ENCODE data around the gene KCTD15. TPM values are rescaled to one million over a fixed set of nuclear protein-coding genes. Genes with fewer than 3 reads are reported as not detected.

The KCTD15 gene
- total and polyA plus RNA-seq, 4 donors, result 13.8 to 42.7 (median 30.5) TPM

DNA sequence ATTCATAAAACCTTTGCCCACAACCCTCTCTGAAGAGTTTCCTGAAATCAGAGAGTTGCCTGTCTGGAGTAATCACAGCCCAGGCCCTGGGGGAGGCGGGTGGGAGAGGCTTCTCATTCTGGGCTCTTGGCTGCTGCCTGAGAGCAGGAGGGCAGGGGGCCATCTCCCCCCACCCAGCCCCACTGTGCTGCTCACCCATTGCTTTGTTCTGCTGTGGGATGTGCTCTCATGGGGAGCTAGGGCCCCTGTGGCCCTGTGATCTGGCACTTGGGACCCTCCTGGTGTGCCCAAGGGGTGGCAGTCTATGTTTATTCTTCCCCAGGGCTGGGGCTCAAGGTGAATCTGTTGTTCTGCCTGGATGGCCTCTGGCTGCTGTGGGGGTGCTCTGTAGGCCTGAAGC is 6.1 kb downstream of the KCTD15 start:
- no peak overlapping the region for H3K27ac ChIP-seq (ENCODE audit: low read depth in 1 of 2, low read length in 1 of 2)
- 100% methylated on average over 1 of the region's 1 CpG for WGBS, 2 donors
- no peak overlapping the region for H3K9ac ChIP-seq (ENCODE audit: insufficient read depth in 1 of 2, low read length in 2 of 2)
- H3K4me1 ChIP-seq (ENCODE audit: control insufficient read depth in 5 of 5, insufficient read depth in 5 of 5, low read length in 5 of 5), result peaks cover 0 to 15% (median 0%) of the 10 kb centered on the region in 5 donors
- H3K36me3 ChIP-seq (ENCODE audit: control insufficient read depth in 4 of 4, insufficient read depth in 4 of 4, low read length in 4 of 4), result peaks cover 0 to 48% (median 36%) of the 10 kb centered on the region in 4 donors
- H3K27me3 ChIP-seq (ENCODE audit: control insufficient read depth in 3 of 3, insufficient read depth in 3 of 3, low read length in 2 of 3), result no peaks in the 10 kb centered on the region
- H3K9me3 ChIP-seq (ENCODE audit: control insufficient read depth in 4 of 4, insufficient read depth in 3 of 4, low read length in 3 of 4), result no peaks in the 10 kb centered on the region
- H3K4me3 ChIP-seq, result no peak overlapping the region
- DNase-seq, result no peak
- no peak for ATAC-seq (ENCODE audit: insufficient read depth, low FRiP score)
- TF ChIP-seq CTCF (IDR thresholded peaks at IDR 0.05; ENCODE audit: control extremely low read depth, extremely low read depth), result no peak

DNA sequence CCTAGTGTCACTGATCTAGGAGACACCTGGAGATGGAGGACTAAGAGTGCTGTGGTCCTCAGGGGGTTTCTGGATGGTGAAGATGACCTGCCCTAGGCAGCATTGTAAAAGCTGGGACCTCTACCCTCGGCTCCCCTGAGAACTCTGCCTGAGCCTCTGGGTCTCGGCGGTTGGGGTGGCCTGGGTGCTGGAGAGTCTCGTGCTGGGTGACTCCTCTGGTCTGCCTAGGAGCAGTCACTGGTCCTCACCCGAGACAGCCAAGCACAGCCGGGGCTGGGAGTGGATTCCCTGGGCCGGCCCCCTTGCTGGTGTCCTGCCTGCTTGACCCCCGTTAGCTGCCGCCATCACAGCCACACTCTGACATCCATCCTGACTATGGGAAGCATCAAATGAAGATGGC is 6.7 kb downstream of the KCTD15 start:
- ATAC-seq (ENCODE audit: insufficient read depth, low FRiP score), result no peak

GRCh38 chr19:33804021-33804799 is 7.5 kb downstream of the KCTD15 start:
- TF ChIP-seq CTCF (IDR thresholded peaks at IDR 0.05; ENCODE audit: control extremely low read depth, extremely low read depth), result no peak
- Histone ChIP-seq H3K9me3 (ENCODE audit: control insufficient read depth in 4 of 4, insufficient read depth in 3 of 4, low read length in 3 of 4) (no peaks in the 10 kb centered on the region), H3K9ac (ENCODE audit: insufficient read depth in 1 of 2, low read length in 2 of 2) (no peak overlapping the region), H3K27ac (ENCODE audit: low read depth in 1 of 2, low read length in 1 of 2) (no peak overlapping the region), H3K27me3 (ENCODE audit: control insufficient read depth in 3 of 3, insufficient read depth in 3 of 3, low read length in 2 of 3) (no peaks in the 10 kb centered on the region), H3K4me3 (no peak overlapping the region), H3K4me1 (ENCODE audit: control insufficient read depth in 5 of 5, insufficient read depth in 5 of 5, low read length in 5 of 5) (peaks cover 0 to 7% (median 0%) of the 10 kb centered on the region in 5 donors), H3K36me3 (ENCODE audit: control insufficient read depth in 4 of 4, insufficient read depth in 4 of 4, low read length in 4 of 4) (peaks cover 0 to 52% (median 36%) of the 10 kb centered on the region in 4 donors)
- WGBS, 2 donors, result 81 to 93% methylated on average over 10 of the region's 10 CpGs
- DNase-seq (peak; percentile 38 to 64 (median 41)), ATAC-seq (ENCODE audit: insufficient read depth, low FRiP score) (no peak)

More for the DNA sequence above, 6.7 kb downstream of the KCTD15 start:
- Histone ChIP-seq H3K36me3 (ENCODE audit: control insufficient read depth in 4 of 4, insufficient read depth in 4 of 4, low read length in 4 of 4) (peaks cover 0 to 51% (median 36%) of the 10 kb centered on the region in 4 donors), H3K4me3 (no peak overlapping the region), H3K27ac (ENCODE audit: low read depth in 1 of 2, low read length in 1 of 2) (no peak overlapping the region), H3K4me1 (ENCODE audit: control insufficient read depth in 5 of 5, insufficient read depth in 5 of 5, low read length in 5 of 5) (peaks cover 0 to 14% (median 0%) of the 10 kb centered on the region in 5 donors), H3K9ac (ENCODE audit: insufficient read depth in 1 of 2, low read length in 2 of 2) (no peak overlapping the region), H3K27me3 (ENCODE audit: control insufficient read depth in 3 of 3, insufficient read depth in 3 of 3, low read length in 2 of 3) (no peaks in the 10 kb centered on the region), H3K9me3 (ENCODE audit: control insufficient read depth in 4 of 4, insufficient read depth in 3 of 4, low read length in 3 of 4) (no peaks in the 10 kb centered on the region)
- TF ChIP-seq CTCF (IDR thresholded peaks at IDR 0.05; ENCODE audit: control extremely low read depth, extremely low read depth), result no peak
- WGBS, 2 donors, result 95 to 96% methylated on average over 9 of the region's 9 CpGs
- DNase-seq, result no peak

All from lung (tissue), 12 donors.